Pancreas (tissue), 10 donors: ENCODE data around the gene PSMC3IP. TPM values are rescaled to one million over a fixed set of nuclear protein-coding genes. Genes with fewer than 3 reads are reported as not detected.

Experiments
- ATAC-seq, 4 donors: fragments of 200-7000 bp; cut with Tn5 transposase; one replicate each; pipeline versions ENCODE4 v1.8.0 to v1.9.1; 2020; ENCODE audit warnings: mild to moderate bottlenecking in 4 of 4, moderate library complexity in 4 of 4
- DNase-seq, 6 donors: peaks; one replicate each; pipeline ENCODE4 v3.0.0-alpha.2; 2020
- FAIRE-seq: peaks from 2 replicates; lab custom pipeline; 2012; peaks lifted over from hg19 to GRCh38; lab: Jason Lieb, UNC
- H3K27ac ChIP-seq, 4 donors: fragments of 200-600 bp; sonication (generic); 1 replicate in 3 of 4; 2 replicates in 1 of 4; pipeline versions ENCODE4 v1.5.0 to v1.8.0; 2020
- H3K27me3 ChIP-seq, 4 donors: fragments of 200-600 bp; one replicate each; pipeline ENCODE4 v1.8.0; 2021
- H3K36me3 ChIP-seq, 3 donors: fragments of 200-600 bp; sonication (generic) in 1 of 3; one replicate each; pipeline versions ENCODE4 v1.5.0 to v1.8.0; 2020 to 2021
- H3K4me1 ChIP-seq, 3 donors: fragments of 200-600 bp; one replicate each; pipeline ENCODE4 v1.8.0; 2021
- H3K4me3 ChIP-seq, 4 donors: fragments of 200-600 bp; sonication (generic) in 2 of 4; one replicate each; pipeline versions ENCODE4 v1.5.0 to v1.8.0; 2020 to 2021
- H3K9me3 ChIP-seq, 4 donors: fragments of 200-600 bp; one replicate each; pipeline ENCODE4 v1.8.0; 2021
- CTCF ChIP-seq, 4 donors: fragments of 200-600 bp; sonication (generic) in 3 of 4; IDR thresholded peaks; one replicate each; pipeline versions ENCODE4 v1.5.0 to v1.8.0; 2021; ENCODE audit warnings: antibody characterized with exemption in 4 of 4
- WGBS, 2 donors: extraction: QIAGEN DNeasy Blood & Tissue Kit; methylation state at CpG; one replicate each; pipeline ENCODE4 v1.1.7; 2013; 5-methylcytosine and 5-hydroxymethylcytosine counted together
- intact Hi-C, 3 donors: fragments of 100-400 bp; cut with DNase I; formaldehyde crosslinking; loops; one replicate each; pipeline versions ENCODE4 v1.11.1 to v1.14.2; 2022
- polyA plus RNA-seq, 2 donors: library from polyadenylated mRNA; stranded (reverse); fragments of 200-250 nt; gene quantifications; one replicate each; pipeline ENCODE4 v1.2.3, GENCODE V29; 2013
- total RNA-seq, 6 donors: library from RNA; stranded (reverse); fragmentation: NEBNext Ultra II Directional in 4 of 6; extraction: Animal tissue kit (Norgen Biotek cat#: 25700) in 4 of 6; gene quantifications; one replicate each; pipeline versions ENCODE4 v1.2.1 to v1.2.4, GENCODE V29; 2021 to 2023
- donor health status: healthy with polysubstance abuse.
- donor health status: DM: no; HTN: no; CAD: no; lungs with moderate emphysema.
- donor health status: DM: no; HTN: no; CAD: no.
- donor health status: control.
- donor health status: control.
- donor health status: Bipolar disorder and iron deficiency.
- donor health status: DM: yes; HTN: yes; CAD: no.
- donor health status: DM: no; HTN: no; CAD: no.
- donor health status: DM: no; HTN: no; CAD: no.
- donor health status: DM: yes; HTN: yes; CAD: no.

PSMC3IP gene
- total and polyA plus RNA-seq, 8 donors, result 1.0 to 7.0 (median 2.4) TPM

- peaks cover 0 to 26% (median 8%) of the 10 kb centered on the region in 3 donors for H3K4me1 ChIP-seq
- no peaks in the 10 kb centered on the region for H3K9me3 ChIP-seq
- peaks cover 0 to 39% (median 17%) of the 10 kb centered on the region in 3 donors for H3K36me3 ChIP-seq
- intact Hi-C loops, result no loop called here
- no peak for TF ChIP-seq CTCF (IDR thresholded peaks at IDR 0.05)
- WGBS, 2 donors, result 84 to 92% methylated on average over 16 of the region's 16 CpGs
- peak overlapping the region in 1 of 4 donors; percentile 90 for H3K27ac ChIP-seq
- DNase-seq, result peak in 1 of 6 donors; percentile 80
- no peak overlapping the region for H3K4me3 ChIP-seq
- no peaks in the 10 kb centered on the region for H3K27me3 ChIP-seq
- no peak for ATAC-seq
- FAIRE-seq, result no peak
Measured at GRCh38 chr17:42565523-42566214, 11.9 kb downstream of the PSMC3IP start.

- TF ChIP-seq CTCF (IDR thresholded peaks at IDR 0.05), result no peak
- peak in 1 of 6 donors; percentile 39 for DNase-seq
Measured at GRCh38 chr17:42564815-42565522, 12.6 kb downstream of the PSMC3IP start.

GRCh38 chr17:42563950-42564349, 13.6 kb downstream of the PSMC3IP start:
- no peak for FAIRE-seq
- DNase-seq, result peak in 1 of 6 donors; percentile 57

More at GRCh38 chr17:42564815-42565522, 12.6 kb downstream of the PSMC3IP start:
- WGBS, 2 donors, result 83 to 88% methylated on average over 15 of the region's 15 CpGs
- intact Hi-C loops, result no loop called here
- FAIRE-seq (no peak), ATAC-seq (no peak)
- Histone ChIP-seq H3K9me3 (no peaks in the 10 kb centered on the region), H3K27me3 (no peaks in the 10 kb centered on the region), H3K4me1 (peaks cover 0 to 26% (median 8%) of the 10 kb centered on the region in 3 donors), H3K36me3 (peaks cover 0 to 33% (median 15%) of the 10 kb centered on the region in 3 donors), H3K27ac (no peak overlapping the region), H3K4me3 (no peak overlapping the region)

GRCh38 chr17:42563543-42563942, 14.0 kb downstream of the PSMC3IP start:
- peaks cover 0 to 26% (median 8%) of the 10 kb centered on the region in 3 donors for H3K4me1 ChIP-seq
- intact Hi-C loops, result no loop called here
- peaks cover 0 to 19% (median 10%) of the 10 kb centered on the region in 3 donors for H3K36me3 ChIP-seq
- peak overlapping the region in 3 of 4 donors; percentile 74 to 81 (median 79) for H3K27ac ChIP-seq
- H3K4me3 ChIP-seq, result peak overlapping the region in 3 of 4 donors; percentile 76 to 93 (median 88)
- TF ChIP-seq CTCF (IDR thresholded peaks at IDR 0.05), result no peak
- no peaks in the 10 kb centered on the region for H3K27me3 ChIP-seq
- DNase-seq (peak in 3 of 6 donors; percentile 39 to 68 (median 58)), FAIRE-seq (no peak), ATAC-seq (peak in 1 of 4 donors; percentile 1)
- no peaks in the 10 kb centered on the region for H3K9me3 ChIP-seq
- WGBS, 2 donors, result 0 to 10% methylated on average over 1 of the region's 1 CpG

More at GRCh38 chr17:42563950-42564349, 13.6 kb downstream of the PSMC3IP start:
- 66 to 70% methylated on average over 8 to 9 of the region's 9 CpGs for WGBS, 2 donors
- no peak for ATAC-seq
- Histone ChIP-seq H3K4me1 (peaks cover 0 to 26% (median 8%) of the 10 kb centered on the region in 3 donors), H3K27ac (peak overlapping the region in 1 of 4 donors; percentile 74), H3K4me3 (peak overlapping the region in 3 of 4 donors; percentile 76 to 93 (median 88)), H3K9me3 (no peaks in the 10 kb centered on the region), H3K36me3 (peaks cover 0 to 23% (median 10%) of the 10 kb centered on the region in 3 donors), H3K27me3 (no peaks in the 10 kb centered on the region)
- intact Hi-C loops, result no loop called here
- TF ChIP-seq CTCF (IDR thresholded peaks at IDR 0.05), result no peak
